ENCODE data around the gene RAB4A.

GRCh38 chr1:229228522-229228921, 42.4 kb upstream of the RAB4A start:
- TF ChIP-seq CTCF (IDR thresholded peaks at IDR 0.05) (no peak), ZFX (IDR thresholded peaks at IDR 0.05; ENCODE audit: borderline replicate concordance) (no peak)
